Ascending aorta (tissue), 2 donors: ENCODE data around the gene COL4A2. TPM values are rescaled to one million over a fixed set of nuclear protein-coding genes. Genes with fewer than 3 reads are reported as not detected.

Experiments
- DNase-seq, 2 donors: peaks; one replicate each; pipeline ENCODE4 v3.0.0-alpha.2; 2019; ENCODE audit warnings: low spot score in 2 of 2
- H3K27ac ChIP-seq, 2 donors: fragments of 200-600 bp; sonication (generic); one replicate each; pipeline ENCODE4 v1.5.1; 2016 to 2017; ENCODE audit warnings: mild to moderate bottlenecking in 1 of 2
- H3K27me3 ChIP-seq: fragments of 200-600 bp; sonication (generic); one replicate; pipeline ENCODE4 v1.5.1; 2017
- H3K36me3 ChIP-seq, 2 donors: fragments of 200-600 bp; sonication (generic); one replicate each; pipeline ENCODE4 v1.5.1; 2016
- H3K4me1 ChIP-seq, 2 donors: fragments of 200-600 bp; sonication (generic); one replicate each; pipeline ENCODE4 v1.5.1; 2016 to 2017; ENCODE audit warnings: mild to moderate bottlenecking in 1 of 2
- H3K4me3 ChIP-seq, 2 donors: fragments of 200-600 bp; sonication (generic); one replicate each; pipeline ENCODE4 v1.5.1; 2016 to 2017; ENCODE audit warnings: mild to moderate bottlenecking in 1 of 2
- H3K9me3 ChIP-seq, 2 donors: fragments of 200-600 bp; sonication (generic); one replicate each; pipeline ENCODE4 v1.5.1; 2016
- intact Hi-C: fragments of 100-400 bp; cut with DNase I; formaldehyde crosslinking; loops from one replicate; pipeline ENCODE4 v1.15.1; 2023
- total RNA-seq: library from RNA; depleted of rRNA; stranded (reverse); fragments of >200 nt; gene quantifications from one replicate; pipeline ENCODE4 v1.1.0, GENCODE V29; 2016
- TF ChIP-seq, protein P1 (sequence below), 3 experiments: fragments of 200-600 bp in 2 of 3; fragments of 450-650 bp in 1 of 3; sonication (generic) in 2 of 3; IDR thresholded peaks; one replicate each; pipeline ENCODE4 v1.5.1; 2016 to 2019; ENCODE audit warnings: antibody characterized with exemption in 3 of 3, mild to moderate bottlenecking in 1 of 3, moderate library complexity in 1 of 3

COL4A2 gene
- total RNA-seq, 1 donor from 2014 or later: 1,227 TPM

GRCh38 chr13:110354123-110354627 is 47.1 kb downstream of the COL4A2 start:
- TF ChIP-seq, protein P1, sequence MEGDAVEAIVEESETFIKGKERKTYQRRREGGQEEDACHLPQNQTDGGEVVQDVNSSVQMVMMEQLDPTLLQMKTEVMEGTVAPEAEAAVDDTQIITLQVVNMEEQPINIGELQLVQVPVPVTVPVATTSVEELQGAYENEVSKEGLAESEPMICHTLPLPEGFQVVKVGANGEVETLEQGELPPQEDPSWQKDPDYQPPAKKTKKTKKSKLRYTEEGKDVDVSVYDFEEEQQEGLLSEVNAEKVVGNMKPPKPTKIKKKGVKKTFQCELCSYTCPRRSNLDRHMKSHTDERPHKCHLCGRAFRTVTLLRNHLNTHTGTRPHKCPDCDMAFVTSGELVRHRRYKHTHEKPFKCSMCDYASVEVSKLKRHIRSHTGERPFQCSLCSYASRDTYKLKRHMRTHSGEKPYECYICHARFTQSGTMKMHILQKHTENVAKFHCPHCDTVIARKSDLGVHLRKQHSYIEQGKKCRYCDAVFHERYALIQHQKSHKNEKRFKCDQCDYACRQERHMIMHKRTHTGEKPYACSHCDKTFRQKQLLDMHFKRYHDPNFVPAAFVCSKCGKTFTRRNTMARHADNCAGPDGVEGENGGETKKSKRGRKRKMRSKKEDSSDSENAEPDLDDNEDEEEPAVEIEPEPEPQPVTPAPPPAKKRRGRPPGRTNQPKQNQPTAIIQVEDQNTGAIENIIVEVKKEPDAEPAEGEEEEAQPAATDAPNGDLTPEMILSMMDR (IDR thresholded peaks at IDR 0.05): no peak
- Histone ChIP-seq H3K4me3 (no peak overlapping the region), H3K27ac (peak overlapping the region; percentile 95 to 96), H3K36me3 (peaks cover 14 to 21% of the 10 kb centered on the region in 2 donors), H3K4me1 (peaks cover 8 to 42% of the 10 kb centered on the region in 2 donors), H3K9me3 (no peaks in the 10 kb centered on the region), H3K27me3 (no peaks in the 10 kb centered on the region)
- intact Hi-C loops: no loop called here
- peak in 1 of 2 donors; percentile 60 for DNase-seq

DNA sequence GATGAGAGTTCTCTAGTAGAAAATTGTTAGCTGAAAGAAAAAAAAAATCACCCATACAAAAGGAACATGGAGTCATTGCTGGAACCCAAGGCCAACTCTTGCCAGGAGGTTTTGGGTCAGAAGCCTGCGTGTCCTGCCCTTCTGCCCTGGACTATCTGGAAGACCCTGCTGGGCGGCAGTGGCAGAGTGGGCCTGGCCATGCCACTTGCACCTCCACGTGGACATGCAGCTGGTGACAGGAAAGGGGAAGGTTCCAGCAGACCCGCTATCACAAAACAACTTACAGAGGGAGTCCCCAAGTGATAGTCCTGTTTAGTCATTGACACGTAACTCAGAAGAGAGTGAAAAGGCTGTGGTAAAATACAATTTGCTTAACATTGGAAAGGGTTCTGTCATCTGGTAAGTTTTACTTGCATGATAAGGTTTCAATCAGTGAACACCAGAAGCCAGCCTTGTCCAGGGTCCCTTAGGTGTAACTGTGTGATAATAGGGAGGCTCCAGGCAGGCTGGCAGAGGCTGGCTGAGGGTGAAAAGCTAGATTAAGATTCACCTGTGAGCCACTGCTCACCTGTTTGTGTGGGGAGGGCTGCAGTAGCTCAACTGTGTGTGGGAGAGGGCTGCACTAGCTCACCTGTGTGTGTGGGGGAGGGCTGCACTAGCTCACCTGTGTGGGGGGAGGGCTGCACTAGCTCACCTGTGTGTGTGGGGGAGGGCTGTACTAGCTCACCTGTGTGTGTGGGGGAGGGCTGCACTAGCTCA is 47.8 kb downstream of the COL4A2 start:
- DNase-seq: no peak

GRCh38 chr13:110356362-110356761 is 49.3 kb downstream of the COL4A2 start:
- no peaks in the 10 kb centered on the region for H3K9me3 ChIP-seq
- peak overlapping the region; percentile 71 to 82 for H3K27ac ChIP-seq
- H3K4me1 ChIP-seq: peaks cover 16 to 47% of the 10 kb centered on the region in 2 donors
- peaks cover 12 to 21% of the 10 kb centered on the region in 2 donors for H3K36me3 ChIP-seq
- TF ChIP-seq, protein P1 (IDR thresholded peaks at IDR 0.05): no peak
- intact Hi-C loops: no loop called here
- DNase-seq: peak in 1 of 2 donors; percentile 80
- no peaks in the 10 kb centered on the region for H3K27me3 ChIP-seq
- H3K4me3 ChIP-seq: no peak overlapping the region

More for the DNA sequence above, 47.8 kb downstream of the COL4A2 start:
- TF ChIP-seq, protein P1 (IDR thresholded peaks at IDR 0.05): no peak
- intact Hi-C loops: no loop called here
- Histone ChIP-seq H3K9me3 (no peaks in the 10 kb centered on the region), H3K4me1 (peaks cover 8 to 48% of the 10 kb centered on the region in 2 donors), H3K4me3 (no peak overlapping the region), H3K27me3 (no peaks in the 10 kb centered on the region), H3K36me3 (peaks cover 12 to 21% of the 10 kb centered on the region in 2 donors), H3K27ac (peak overlapping the region; percentile 95 to 96)

GRCh38 chr13:110358381-110358780 is 51.3 kb downstream of the COL4A2 start:
- Histone ChIP-seq H3K4me1 (peaks cover 23 to 47% of the 10 kb centered on the region in 2 donors), H3K27ac (peak overlapping the region; percentile 71 to 82), H3K4me3 (no peak overlapping the region), H3K27me3 (no peaks in the 10 kb centered on the region), H3K9me3 (no peaks in the 10 kb centered on the region), H3K36me3 (peaks cover 12 to 21% of the 10 kb centered on the region in 2 donors)
- peak in 1 of 2 donors; percentile 49 for DNase-seq
- intact Hi-C loops: no loop called here
- TF ChIP-seq, protein P1 (IDR thresholded peaks at IDR 0.05): no peak

DNA sequence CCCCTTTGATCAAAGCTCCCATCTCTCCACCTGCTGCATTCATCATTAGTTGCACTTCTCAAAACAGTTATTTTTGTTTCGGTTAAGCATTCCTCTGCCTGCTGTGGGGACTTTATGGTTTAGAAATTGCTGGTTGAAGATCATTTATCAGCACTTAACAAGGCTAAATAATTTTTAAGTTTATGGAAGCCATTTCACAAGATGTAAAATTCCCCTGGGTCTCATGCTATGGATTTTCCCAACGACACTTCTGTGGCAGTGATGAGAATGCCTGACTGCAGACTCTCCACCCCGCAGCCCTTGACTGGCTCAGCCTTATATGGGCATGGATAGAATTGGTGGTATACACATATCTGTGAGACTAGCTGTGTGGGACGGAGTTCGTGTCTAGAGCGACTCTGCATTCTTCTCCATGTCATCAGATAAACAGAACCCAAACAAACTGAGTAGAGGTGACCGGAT is 52.8 kb downstream of the COL4A2 start:
- Histone ChIP-seq H3K27me3 (no peaks in the 10 kb centered on the region), H3K36me3 (peaks cover 12 to 21% of the 10 kb centered on the region in 2 donors), H3K27ac (peak overlapping the region; percentile 81 to 92), H3K9me3 (no peaks in the 10 kb centered on the region), H3K4me1 (peaks cover 24 to 53% of the 10 kb centered on the region in 2 donors), H3K4me3 (no peak overlapping the region)
- DNase-seq: peak in 1 of 2 donors; percentile 66
- intact Hi-C loops: no loop called here
- TF ChIP-seq, protein P1 (IDR thresholded peaks at IDR 0.05): no peak
